ENCODE results near the gene ATXN7L1.

Gene ATXN7L1

DNA sequence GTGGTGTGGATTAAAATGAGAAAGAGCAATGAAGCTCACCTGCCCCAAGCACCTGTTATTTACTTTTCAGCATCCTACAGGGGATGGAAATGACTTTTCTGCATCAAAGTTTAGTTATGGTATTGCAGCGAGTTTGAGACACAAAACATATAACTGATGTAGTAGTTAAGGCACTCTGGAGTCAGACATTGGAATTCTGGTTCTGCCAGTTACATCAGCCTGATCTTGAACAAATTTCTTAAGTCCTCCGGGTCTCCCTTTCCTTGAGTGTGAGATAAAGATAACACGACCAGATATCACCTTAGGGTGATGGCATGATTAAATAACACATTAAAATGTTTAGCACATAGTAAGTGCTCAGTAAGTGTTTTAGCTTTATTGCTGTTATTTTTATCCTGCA is 97.4 kb downstream of the ATXN7L1 start:
- DNase-seq (ENCODE audit: low read depth) = no peak

DNA sequence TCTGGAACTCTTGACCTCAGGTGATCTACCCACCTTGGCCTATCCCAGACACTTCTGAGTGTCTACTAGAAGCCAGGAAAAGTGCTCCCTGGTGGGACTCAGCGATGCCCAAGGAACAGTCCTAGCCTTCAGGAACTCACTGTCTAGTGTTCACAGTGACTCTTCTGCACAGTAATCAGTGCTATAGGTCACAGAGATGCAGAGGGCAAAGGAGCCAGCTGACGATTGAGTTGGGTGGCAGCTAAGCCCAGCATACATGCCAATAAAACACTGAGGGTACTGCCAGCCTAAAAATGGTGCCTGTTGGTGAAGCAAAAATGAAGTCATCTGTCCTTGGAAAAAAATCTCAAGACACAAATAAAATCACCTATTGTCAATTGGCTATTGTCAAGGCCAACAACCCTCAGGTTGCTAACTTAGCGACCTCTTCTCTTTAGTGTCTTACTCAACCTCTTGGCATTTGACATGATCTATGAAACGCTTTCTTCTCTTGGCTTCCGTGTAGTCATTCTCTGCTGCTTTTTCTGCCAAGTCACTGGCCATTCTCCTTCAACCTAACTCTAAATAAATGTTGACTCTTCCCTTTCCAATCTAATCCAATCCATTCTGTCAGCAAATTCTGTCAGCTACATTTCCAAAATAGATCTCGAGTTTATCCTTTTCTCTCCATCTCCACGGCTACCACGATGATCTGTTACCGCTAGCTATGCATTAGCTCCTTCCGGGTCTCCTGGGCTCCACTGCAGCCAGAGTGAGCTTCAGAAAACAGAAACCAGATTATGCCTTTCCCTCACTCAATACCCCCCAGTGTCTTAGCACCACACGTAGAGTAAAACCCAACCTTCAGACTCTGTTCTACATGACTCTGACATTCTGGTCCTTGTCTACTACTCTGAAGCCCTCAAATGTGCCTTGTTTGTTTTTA is 99.2 kb downstream of the ATXN7L1 start:
- no peak for DNase-seq (ENCODE audit: low read depth)

DNA sequence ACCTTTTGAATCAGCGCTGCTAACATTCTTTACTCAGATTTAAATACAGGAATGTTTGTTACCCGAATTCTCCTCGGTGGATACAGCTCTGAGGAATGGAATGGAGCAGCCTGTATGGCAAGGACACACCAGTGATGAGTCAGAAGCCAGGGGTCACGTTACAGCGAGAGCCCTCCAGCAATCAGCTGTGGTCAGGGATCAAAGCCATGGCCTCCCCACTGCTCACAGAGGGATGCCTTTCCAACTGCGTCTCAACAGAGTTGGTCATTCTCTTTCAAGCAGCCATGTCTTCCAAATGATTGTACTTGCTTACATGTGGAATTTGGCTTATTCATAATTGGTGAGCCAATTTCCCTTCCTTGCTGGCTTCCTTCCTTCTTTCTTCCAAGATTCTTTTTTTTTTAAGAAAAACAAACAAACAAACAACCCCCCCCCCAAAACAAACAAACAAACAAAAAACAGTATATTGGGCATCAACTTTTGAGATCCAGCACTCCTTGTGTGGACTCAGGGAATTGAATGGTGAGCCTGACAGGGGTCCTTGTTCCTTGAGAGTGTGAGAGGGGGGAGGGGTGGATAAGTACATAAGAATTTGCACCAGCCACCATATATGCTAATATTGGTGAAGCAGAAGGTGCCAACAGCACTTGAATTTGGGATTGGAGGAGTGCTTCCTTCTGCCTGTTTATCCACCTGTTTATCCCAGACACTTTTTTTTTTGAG is 100.2 kb downstream of the ATXN7L1 start:
- no peak for DNase-seq (ENCODE audit: low read depth)

DNA sequence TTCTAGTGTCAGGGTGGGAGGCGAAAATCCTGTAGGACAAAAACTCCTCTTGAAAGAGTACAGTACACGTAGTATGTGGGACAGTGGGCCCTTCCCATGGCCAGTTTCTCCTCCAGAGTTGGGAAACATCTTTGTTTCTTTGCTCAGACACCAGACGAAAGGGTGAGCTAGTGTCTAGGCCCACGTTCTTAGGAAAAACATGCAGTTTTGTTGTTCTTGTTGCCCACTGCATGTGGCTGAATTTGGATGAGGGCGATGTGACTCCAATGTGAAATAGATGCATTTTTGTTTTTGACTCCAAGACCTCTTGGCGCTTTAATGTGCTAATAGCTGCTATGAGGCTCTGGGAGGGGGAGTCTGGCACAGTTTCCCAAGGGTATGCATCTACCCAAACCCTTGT is 100.8 kb downstream of the ATXN7L1 start:
- no peak for DNase-seq (ENCODE audit: low read depth)

DNA sequence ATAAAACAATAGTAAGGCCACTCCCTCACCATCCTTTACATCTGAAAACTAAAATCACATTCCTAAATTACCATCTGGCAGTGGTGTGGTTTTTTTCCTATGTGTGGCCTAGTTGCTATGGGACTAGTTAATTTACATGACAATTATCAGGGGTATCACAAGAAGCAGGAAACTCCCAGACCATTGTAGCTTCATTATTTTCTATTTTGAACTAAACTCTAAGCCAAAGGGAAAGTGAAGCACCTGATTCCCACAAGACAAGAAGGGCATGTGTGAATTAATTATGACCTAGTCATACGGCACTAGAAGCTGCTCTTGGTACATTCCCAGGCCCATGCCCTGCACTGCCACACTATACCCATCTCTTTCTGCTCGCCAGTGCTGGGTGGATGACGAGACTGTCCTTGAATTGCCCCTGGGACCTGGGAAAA is 103.4 kb downstream of the ATXN7L1 start:
- DNase-seq (ENCODE audit: low read depth) = no peak

DNA sequence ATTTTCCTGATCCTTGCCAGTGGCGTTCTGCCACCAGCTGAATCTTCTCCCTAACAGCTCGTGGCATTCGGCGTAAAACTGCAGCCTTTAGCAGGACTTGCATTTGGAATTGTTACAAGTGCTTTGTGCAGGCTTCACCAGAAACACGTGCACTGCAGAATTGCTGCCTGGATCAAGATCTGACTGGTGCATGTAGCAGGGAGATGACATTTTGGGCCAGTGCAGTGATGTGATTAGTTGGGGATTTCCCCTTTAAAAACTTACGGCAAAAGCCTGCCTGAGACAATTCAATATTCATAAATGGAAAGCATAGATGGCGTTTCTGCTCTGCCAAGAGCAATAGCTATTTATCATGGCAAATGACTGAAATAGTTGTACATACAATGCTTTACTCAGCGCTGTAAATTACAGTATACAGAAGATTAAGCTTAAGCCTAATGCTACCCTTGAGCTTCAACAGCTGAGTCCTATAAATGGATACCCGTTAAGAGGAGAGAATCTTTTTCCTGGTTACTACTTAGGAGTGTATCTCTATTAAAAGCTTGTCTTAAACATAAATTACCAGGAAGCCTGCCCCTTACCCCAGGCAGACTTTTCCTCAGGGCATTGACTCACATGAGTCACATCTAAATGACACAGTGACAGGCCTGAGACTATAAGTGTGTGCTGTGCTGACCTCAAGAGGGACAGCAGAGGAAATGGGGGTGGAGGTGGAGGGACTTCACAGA is 106.3 kb downstream of the ATXN7L1 start:
- no peak for DNase-seq (ENCODE audit: low read depth)

DNA sequence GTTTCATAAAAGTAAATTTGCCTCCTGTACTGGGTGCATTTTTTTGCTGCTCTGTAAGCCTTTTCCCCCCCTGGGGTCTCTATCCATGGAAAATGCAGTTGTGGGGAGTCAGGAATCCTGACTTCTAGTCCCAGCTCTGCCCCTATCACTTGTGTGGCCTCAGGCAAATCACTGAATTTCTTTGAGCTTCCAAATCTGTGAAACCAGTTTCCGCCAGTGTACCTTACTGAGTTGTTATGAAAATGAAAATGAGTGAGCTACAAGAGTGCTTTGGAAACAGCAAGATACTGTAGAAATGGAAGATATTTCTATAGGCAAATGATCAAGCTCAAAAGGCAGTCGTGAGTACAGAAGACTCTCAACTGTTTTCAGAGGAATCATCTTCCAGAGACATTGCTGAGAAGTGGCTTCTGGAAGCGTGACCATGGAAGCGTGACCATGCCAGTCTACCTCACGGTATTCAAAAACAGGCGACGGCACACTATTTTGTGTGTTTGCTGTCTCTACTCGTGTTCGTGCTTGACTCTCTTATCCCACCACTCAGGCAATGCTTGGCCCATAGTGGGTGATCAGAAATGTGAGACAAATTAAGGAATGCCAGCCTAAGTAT is 107.4 kb downstream of the ATXN7L1 start:
- no peak for DNase-seq (ENCODE audit: low read depth)

DNA sequence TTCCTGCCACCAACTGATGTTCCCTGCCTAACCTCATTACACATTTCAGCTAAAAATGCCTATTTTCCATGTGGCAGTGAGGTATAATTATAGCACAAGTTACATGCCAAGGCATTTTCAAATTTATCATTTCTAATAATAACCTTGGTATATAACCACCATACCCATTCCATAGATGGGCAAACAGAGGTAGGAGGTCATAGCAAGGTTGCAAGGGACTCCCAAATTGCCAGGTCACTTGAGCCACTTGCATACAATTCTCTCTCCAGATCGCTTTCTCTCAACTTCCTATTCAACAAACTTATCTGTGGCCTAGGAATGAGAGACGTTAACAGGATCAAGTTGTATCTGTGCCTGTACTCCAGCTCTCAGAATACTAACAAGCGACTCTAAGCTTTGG is 108.3 kb downstream of the ATXN7L1 start:
- no peak for DNase-seq (ENCODE audit: low read depth)

DNA sequence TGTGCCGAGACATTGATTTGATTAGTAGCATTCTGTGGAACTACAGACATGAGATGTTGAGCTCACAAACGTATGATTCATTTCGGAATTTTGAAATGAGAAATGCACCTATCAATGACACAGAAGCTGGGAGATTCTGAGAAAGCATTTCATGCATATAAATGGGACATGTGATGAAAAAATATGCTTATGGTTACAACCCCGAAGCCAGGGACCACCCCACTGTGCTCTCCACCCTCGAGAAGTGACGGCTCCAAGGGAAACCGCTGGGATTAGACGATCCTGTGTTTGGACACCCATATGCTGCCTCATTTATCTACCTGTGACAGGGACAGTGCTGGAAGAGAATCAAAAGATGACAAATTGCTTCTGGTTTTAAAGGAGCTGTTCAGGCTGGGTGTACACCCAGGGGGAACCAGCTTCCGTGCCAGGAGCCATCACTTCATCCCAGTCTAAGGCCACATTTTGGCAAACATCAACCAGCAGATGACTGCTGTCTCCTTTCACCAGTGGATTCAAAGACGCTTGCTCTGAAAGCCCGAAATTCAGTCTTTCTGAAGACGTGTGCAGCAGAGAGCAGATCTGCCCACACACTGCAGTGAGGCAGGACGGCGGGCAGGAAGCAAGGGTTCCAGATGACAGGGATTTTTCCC is 109.9 kb downstream of the ATXN7L1 start:
- no peak for DNase-seq (ENCODE audit: low read depth)

DNA sequence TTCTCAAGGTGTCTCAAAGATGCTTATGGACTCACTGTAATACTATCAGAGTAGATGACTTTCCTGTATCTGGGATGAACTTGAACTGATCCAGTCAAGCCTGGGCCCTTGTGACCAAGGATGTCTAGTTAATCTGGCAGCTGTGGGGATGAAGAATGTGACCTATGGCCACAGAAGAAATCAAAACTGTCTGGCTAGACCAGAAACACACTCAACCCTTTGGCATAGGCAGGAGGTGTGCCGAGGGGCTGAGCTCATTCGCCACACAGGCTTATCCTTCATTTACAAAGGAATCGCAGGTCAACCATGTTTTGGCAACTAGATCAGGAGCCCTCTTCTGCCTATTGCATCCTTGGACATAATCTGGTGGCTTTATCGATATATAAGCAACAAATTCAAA is 110.6 kb downstream of the ATXN7L1 start:
- no peak for DNase-seq (ENCODE audit: low read depth)

DNA sequence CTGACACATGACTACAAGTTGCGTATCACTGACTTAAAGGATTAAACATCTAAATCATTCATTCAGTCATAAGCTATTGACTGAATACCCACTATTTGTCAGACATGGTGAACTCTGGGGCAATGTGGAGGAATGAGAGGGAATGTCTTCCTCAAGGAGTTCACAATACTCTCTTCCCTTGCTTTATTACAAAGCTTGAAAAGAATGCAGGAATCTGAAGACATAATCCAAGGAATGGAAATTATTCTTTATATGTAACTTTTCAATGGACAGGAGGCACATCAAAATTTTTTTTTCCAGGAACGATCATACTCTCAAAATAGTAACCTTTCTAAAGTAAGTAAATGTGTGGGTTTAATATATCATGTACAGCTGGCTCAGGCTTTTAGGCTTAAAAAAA is 111.9 kb downstream of the ATXN7L1 start:
- DNase-seq (ENCODE audit: low read depth) = no peak

DNA sequence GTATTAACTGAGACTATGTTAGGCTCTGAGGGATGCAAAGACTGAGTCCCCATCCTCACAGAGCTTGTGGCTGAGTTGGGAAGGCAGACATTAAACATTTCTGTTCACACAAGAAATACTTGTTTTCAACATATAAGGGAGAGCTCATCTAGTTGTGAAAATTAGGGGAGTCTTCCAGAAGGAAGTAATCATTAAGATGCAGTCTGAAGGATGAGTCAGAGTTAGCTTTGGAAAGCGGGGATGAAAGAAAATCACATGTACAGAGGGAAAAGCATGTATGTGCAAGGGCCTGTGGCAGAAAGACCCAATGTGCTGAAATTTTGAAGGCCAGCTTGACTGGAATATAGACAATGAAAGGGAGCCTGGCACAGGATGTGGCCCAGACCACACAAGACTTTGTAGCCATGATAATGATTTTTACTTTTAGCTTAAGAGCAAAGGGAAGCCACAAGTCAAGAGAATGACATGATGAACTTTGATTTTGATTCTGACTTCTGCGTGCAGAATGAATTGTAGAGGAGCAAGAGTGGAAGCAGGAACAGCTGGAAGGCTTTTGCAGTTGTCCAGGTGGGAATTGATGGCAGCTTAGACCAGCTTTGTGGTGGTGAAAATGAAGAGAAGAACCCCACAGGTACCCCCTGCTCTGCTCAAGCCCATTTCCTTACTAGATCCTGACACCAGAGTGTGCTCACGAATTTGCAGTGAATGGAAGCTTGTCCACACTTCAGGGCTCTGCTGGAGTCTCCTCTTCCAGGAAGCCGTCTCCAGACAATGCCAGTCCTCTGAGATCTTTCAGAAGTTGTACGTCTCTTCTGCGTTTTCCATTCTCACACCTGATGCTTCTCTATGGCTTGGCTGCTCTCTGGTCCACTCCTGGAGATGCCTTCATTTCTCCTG is 115.6 kb downstream of the ATXN7L1 start:
- no peak for DNase-seq (ENCODE audit: low read depth)

DNA sequence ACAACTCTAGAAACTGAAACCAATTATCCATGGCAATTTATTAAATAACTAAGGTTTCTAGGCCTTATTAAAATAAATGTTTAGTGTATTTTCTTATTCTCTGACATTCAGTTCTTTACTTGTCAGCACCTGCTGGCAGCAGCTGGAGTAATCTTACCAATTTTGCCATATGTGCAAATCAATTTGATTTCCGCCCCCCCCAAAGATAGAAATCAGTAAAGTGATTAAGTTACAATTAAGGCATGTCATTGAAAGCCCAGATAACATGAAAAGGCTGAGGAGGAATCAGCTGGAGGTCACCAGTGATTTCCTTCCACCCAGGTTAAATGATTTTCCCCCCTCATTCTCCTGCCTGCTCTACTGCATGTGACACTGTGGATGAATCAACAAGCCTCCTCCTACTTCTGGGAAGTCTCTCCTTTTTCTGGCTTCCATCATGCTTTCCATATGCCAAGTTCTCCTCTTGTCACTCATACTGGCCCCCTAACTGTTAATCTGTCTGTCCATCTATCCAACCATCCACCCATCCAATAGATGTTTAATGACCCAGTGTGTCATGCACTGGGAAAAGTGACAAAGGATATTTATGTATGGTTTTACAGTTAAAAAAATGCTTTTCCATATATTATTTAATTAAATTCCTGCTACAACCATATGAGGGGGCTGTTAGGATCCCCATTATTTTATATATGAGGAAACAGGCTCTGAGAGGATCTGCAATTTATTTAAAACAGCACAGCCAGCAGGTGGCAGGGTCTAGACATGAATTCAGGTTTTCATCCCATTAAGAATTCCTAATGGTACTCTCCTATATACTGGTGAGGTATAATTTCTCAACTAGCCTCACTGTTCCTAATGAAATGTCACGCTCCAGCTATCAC is 116.5 kb downstream of the ATXN7L1 start:
- DNase-seq (ENCODE audit: low read depth) = no peak

DNA sequence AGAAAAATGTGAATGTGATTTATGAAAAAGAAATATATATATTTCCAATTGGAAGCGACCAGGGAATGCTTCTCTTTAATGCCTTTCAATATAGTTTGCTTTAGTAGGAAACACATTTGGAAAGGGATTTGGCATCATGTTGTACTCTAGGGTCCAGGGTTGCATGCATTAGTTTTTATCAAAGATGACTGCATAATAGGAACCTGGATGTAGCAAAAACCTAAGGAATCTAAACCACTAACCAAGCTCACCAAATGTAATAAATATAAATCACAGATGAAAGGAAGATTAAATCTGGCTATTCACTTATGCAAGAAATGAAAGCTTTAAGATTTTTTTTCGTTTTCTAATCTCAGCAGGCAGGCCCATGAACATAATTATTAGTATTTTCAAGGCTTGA is 120.0 kb downstream of the ATXN7L1 start:
- DNase-seq (ENCODE audit: low read depth) = no peak

DNA sequence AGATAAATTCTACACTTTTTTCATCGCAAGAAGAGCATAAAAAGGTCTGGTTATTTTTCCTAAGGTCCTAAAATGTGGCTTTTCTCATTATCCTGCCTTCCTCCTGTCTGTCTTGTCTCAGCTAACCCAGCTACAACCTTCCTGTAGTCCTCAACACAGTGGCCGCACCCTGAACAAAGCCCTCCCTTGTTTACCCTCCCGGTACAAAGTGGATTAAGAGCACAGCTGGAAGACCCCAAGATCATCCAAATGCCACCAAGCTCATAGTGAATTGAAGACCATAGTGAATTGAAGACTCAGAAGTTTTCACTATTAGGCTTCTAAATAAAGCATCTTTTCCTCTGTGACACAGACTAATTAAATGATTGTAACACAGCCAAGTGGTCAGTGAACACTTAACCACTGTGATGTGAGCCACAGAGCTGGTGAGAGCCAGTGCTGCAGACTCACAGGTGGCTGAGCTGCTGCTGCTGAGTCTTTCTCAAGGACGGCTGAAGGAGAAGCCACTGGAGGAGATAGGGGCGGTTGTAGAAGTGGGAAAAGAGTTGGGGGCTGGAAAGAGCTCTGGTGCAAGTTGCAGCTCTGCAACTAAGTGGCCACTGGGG is 123.6 kb downstream of the ATXN7L1 start:
- DNase-seq (ENCODE audit: low read depth) = no peak

DNA sequence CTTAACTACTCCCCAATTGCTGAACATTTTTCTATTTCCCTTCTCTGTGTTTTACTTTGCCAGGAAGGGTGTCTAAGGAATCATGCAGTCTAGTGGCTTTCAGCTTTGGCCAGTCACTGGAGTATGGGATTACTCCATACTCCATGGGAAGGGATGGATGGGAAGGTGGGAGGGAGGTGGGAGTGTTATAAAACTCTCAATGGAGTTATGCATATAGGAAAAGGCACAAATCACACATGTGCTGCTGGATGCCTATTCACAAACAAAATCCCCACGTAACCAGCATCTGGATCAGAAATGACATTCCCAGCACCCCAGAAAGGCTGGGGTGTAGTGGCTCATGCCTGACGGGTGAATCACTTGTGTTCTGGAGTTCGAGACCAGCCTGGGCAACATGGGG is 125.3 kb downstream of the ATXN7L1 start:
- DNase-seq (ENCODE audit: low read depth) = no peak

DNA sequence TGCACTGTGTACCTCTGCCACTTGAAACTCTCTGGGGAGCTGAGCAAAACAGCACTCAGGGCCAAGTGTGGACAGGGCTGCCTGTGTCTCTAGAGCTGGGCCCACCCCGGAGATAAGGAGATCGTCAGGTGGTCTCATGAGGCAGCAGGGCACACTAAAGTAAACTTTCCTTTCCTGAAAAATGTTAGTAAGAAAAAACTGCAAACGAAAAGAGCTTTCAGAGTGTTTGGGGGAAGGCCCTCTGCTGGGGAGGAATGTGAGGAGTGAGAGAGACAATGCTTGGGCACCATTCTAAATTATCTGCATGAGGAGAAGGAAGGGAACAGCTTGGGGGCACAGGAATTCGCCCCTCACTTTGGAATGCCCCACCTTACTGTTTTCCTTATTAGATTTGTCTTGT is 127.7 kb downstream of the ATXN7L1 start:
- DNase-seq (ENCODE audit: low read depth) = no peak

DNA sequence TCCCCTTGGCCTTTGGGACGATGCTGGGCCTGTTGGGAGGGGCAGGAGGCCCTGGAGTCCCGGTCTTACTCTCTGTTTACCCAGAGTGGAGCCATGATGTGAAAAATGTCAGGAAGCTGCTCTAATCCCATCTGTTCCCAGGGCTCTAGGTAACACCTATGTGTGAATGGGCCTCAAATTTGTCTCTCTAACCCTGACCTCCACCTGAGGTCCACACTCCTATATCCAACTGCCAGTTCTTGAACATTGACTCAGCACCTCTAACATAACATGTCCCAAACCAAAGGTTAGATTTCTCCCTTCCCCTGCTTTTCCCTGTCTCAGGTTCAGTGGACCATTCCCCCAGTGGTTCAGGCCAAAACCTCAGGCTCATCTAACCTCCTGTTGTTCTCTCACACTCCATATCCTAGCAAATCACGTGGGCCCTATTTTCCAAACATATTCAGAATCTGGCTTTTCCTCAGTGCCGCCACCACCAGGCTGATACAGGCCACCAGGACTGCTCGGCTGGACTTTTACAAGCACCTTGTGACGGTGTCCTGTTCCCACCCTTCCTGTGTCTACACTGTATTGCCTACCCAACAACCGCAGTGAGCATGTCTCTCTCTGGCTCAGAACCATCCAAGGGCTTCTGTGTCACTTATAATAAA is 130.6 kb downstream of the ATXN7L1 start:
- no peak for DNase-seq (ENCODE audit: low read depth)

DNA sequence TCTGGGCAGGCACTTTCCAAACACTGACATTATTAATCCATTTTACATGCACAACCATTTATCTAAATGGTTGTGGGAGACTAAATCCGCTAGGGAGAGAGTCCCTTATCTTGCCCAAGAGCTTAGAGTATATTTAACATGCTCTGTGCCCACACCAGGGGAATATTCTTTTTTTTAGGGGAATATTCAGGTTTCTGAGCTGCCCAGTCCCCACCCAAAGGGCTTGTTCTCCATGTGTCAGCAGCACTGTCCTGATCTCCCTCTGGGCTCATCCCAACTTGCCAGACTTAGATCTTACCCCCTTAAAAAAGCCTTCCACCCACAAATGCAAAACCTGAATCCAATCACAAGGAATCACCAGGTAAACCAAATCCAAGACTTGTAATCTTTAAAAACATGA is 132.1 kb downstream of the ATXN7L1 start:
- DNase-seq (ENCODE audit: low read depth) = no peak

Measured in activated T-helper 9 cell treated with anti-CD3 and anti-CD28 coated beads, Interleukin-2, amount 50 U/mL, for 16 hours (primary cell).